ENCODE data around the gene ZNF529. TPM values are rescaled to one million over a fixed set of nuclear protein-coding genes. Genes with fewer than 3 reads are reported as not detected.

Gene ZNF529
- total and polyA plus RNA-seq, 2 of the 13 experiments (the other 11 are each of a cell fraction or from before 2014, with no cell fraction given): 9.3 to 10.6 TPM

DNA sequence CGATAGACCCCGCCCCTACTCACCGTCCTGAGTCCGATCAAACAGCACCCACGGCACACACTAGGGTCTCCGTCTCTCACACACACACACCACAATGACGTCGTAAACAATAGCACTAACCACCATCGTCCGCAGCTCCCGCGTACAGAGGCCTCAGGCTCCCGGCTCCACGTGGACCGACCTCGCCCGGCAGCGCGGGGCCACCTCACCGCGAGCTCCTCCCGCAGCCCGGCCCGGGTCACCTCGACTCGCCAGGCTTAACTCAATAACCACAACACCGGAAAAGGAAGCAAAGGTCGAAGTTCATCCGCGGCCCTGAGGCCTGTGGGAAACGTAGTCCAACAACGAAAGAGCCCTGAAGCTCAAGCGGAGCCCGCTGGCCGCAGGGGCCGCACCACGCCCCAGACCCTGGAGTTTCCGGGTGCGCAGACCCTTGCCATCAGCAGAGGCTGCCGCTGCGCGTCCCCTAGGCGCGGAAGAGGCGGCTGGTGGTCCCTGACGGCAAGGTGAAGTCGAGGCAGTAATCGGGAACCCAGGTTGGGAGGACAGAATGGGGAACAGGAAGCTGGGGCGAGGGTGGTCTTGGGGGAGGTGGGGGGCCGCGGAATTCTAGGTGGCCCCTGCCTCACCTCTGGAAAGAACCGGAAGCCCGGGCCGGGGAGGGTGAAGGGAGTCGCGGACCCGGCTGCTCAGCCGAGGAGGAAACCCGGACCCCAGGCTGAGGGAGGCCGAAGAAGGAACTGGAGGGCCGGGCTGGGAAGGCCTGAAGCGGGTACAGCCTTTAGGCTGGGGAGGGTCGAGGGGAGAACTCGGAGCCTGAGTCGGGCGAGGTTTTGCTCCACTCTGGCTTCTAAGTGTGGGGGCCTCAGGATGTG lies at the start of gene ZNF529 (continued):
- TF ChIP-seq, protein P1, sequence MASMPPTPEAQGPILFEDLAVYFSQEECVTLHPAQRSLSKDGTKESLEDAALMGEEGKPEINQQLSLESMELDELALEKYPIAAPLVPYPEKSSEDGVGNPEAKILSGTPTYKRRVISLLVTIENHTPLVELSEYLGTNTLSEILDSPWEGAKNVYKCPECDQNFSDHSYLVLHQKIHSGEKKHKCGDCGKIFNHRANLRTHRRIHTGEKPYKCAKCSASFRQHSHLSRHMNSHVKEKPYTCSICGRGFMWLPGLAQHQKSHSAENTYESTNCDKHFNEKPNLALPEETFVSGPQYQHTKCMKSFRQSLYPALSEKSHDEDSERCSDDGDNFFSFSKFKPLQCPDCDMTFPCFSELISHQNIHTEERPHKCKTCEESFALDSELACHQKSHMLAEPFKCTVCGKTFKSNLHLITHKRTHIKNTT (CRISPR knock-in tag; IDR thresholded peaks at IDR 0.05): no peak
- TF ChIP-seq SMARCE1 (IDR thresholded peaks at IDR 0.05; ENCODE audit: borderline replicate concordance) (no peak), SALL2 (CRISPR knock-in tag; IDR thresholded peaks at IDR 0.05) (peak; percentile 49; the same call in 1 of the 2 replicates), PAWR (CRISPR knock-in tag; IDR thresholded peaks at IDR 0.05; ENCODE audit: borderline replicate concordance) (no peak), CREM (IDR thresholded peaks at IDR 0.05) (peak; percentile 91), CREM (CRISPR knock-in tag; IDR thresholded peaks at IDR 0.05) (no peak), LCORL (IDR thresholded peaks at IDR 0.05) (no peak), LCORL (CRISPR knock-in tag; IDR thresholded peaks at IDR 0.05) (peak; percentile 67; the same call in 1 of the 2 replicates), RFXAP (CRISPR knock-in tag; IDR thresholded peaks at IDR 0.05; ENCODE audit: borderline replicate concordance) (peak; percentile 32; the same call in 1 of the 2 replicates), ZNF569 (CRISPR knock-in tag; IDR thresholded peaks at IDR 0.05; ENCODE audit: borderline replicate concordance) (no peak), ZFP62 (CRISPR knock-in tag; IDR thresholded peaks at IDR 0.05) (no peak), PBX3 (CRISPR knock-in tag; IDR thresholded peaks at IDR 0.05; ENCODE audit: borderline replicate concordance) (no peak), KDM3A (CRISPR knock-in tag; IDR thresholded peaks at IDR 0.05; ENCODE audit: low read depth) (no peak), HCFC1 (IDR thresholded peaks at IDR 0.05; ENCODE audit: low read depth, low read length) (peak; percentile 97), KDM2A (CRISPR knock-in tag; IDR thresholded peaks at IDR 0.05; ENCODE audit: borderline replicate concordance, low read depth) (peak; percentile 94), ZNF3 (CRISPR knock-in tag; IDR thresholded peaks at IDR 0.05) (no peak), ZNF556 (CRISPR knock-in tag; IDR thresholded peaks at IDR 0.05; ENCODE audit: borderline replicate concordance) (peak; percentile 41), GFI1 (CRISPR knock-in tag; IDR thresholded peaks at IDR 0.05; ENCODE audit: borderline replicate concordance) (peak; percentile 58; the same call in 1 of the 2 replicates), ZNF230 (CRISPR knock-in tag; IDR thresholded peaks at IDR 0.05) (0 out of 2 replicates have a peak, but pooled peaks have one; percentile 43), SKI (IDR thresholded peaks at IDR 0.05; ENCODE audit: partially characterized antibody) (peak; percentile 38), TAF15 (IDR thresholded peaks at IDR 0.05; ENCODE audit: low read depth, low read length, poor library complexity, severe bottlenecking) (no peak), ZNF790 (CRISPR knock-in tag; IDR thresholded peaks at IDR 0.05; ENCODE audit: borderline replicate concordance) (no peak)
- TF ChIP-seq, protein P2, sequence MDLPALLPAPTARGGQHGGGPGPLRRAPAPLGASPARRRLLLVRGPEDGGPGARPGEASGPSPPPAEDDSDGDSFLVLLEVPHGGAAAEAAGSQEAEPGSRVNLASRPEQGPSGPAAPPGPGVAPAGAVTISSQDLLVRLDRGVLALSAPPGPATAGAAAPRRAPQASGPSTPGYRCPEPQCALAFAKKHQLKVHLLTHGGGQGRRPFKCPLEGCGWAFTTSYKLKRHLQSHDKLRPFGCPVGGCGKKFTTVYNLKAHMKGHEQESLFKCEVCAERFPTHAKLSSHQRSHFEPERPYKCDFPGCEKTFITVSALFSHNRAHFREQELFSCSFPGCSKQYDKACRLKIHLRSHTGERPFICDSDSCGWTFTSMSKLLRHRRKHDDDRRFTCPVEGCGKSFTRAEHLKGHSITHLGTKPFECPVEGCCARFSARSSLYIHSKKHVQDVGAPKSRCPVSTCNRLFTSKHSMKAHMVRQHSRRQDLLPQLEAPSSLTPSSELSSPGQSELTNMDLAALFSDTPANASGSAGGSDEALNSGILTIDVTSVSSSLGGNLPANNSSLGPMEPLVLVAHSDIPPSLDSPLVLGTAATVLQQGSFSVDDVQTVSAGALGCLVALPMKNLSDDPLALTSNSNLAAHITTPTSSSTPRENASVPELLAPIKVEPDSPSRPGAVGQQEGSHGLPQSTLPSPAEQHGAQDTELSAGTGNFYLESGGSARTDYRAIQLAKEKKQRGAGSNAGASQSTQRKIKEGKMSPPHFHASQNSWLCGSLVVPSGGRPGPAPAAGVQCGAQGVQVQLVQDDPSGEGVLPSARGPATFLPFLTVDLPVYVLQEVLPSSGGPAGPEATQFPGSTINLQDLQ (CRISPR knock-in tag; IDR thresholded peaks at IDR 0.05): peak; percentile 91
- TF ChIP-seq, protein P3, sequence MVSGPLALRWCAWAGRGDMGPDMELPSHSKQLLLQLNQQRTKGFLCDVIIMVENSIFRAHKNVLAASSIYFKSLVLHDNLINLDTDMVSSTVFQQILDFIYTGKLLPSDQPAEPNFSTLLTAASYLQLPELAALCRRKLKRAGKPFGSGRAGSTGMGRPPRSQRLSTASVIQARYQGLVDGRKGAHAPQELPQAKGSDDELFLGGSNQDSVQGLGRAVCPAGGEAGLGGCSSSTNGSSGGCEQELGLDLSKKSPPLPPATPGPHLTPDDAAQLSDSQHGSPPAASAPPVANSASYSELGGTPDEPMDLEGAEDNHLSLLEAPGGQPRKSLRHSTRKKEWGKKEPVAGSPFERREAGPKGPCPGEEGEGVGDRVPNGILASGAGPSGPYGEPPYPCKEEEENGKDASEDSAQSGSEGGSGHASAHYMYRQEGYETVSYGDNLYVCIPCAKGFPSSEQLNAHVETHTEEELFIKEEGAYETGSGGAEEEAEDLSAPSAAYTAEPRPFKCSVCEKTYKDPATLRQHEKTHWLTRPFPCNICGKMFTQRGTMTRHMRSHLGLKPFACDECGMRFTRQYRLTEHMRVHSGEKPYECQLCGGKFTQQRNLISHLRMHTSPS (CRISPR knock-in tag; IDR thresholded peaks at IDR 0.05; ENCODE audit: low read depth): no peak

Data from HepG2 (cell line).